ENCODE results near the gene TMEM52B.

- TF ChIP-seq POLR2A (IDR thresholded peaks at IDR 0.05; ENCODE audit: low read depth, low read length) = no peak
- TF ChIP-seq POLR2AphosphoS5 (IDR thresholded peaks at IDR 0.05; ENCODE audit: low read depth, low read length) = no peak
- no peak for TF ChIP-seq SPI1 (IDR thresholded peaks at IDR 0.05; ENCODE audit: low read depth, low read length)
Observed at GRCh38 chr12:10211101-10211939, 32.5 kb downstream of the TMEM52B start.
